Measurements from ENCODE around the gene PTGDR2. TPM values are rescaled to one million over a fixed set of nuclear protein-coding genes. Genes with fewer than 3 reads are reported as not detected.
A peak's percentile ranks its signal among the peaks of the same experiment; 100 is the strongest.

PTGDR2 gene
- total RNA-seq, 1 donor from 2014 or later, result 3.0 TPM

DNA sequence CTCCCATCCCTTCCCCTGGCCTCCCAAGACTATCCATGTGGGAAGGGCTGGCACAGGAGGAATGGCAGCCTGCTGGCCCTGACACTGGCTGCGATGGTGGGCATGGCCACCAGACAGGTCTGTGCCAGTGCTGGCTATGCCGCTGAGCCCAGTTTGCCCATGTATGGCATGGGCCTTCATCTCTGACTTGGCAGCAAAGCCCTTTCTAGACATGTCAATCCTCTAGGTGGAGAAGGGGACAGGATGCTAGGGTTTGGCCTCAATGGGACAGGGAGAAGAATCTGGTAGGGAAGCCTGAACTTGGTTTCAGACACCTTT, 20.4 kb upstream of the PTGDR2 start:
- DNase-seq (no peak), ATAC-seq (ENCODE audit: poor library complexity) (no peak)
- intact Hi-C loops (cut with DNase I), result loop anchor here (5.0 kb wide), 1 partner anchor 34 kb away; the partner anchor contains the start of gene CCDC86

DNA sequence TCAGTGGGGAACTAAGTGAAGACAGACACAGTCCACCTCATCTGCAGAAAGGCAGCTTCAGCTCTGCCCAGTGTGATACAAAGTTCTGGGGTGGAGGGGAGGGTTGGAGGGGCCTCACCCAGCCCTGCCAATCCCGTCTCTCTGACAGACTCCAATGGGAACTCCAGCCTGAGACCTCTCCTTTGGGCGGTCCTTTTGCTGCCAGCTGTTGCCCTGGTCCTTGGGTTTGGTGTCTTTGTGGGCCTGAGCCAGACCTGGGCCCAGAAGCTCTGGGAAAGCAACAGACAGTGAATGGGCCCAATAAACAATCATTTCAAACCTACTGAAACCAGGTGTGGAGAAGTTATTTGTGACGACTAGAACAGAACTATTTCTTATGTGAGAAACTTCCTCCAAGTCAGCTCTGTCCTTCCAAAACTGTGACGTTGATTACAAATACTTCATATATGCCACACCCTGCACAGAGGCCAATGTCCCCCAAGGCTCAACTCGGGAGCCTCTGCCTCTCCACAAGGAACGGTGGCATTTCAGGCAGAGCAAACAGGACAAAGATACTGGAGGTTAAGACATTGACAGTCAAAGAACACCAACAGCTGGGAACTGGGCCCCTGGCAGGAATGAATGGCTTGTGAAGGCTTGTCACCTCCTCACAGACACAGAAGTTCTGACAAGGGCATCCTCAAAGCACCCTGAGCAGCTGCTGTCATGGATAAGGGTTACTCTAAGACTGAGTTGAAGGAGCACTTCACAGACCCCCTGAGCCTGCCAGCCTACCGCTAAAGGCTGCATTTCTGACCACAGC, 19.8 kb upstream of the PTGDR2 start:
- intact Hi-C loops (cut with DNase I), result loop anchor here (5.0 kb wide), 1 partner anchor 33 kb away; the partner anchor contains the start of gene CCDC86
- no peak for ATAC-seq (ENCODE audit: poor library complexity)

DNA sequence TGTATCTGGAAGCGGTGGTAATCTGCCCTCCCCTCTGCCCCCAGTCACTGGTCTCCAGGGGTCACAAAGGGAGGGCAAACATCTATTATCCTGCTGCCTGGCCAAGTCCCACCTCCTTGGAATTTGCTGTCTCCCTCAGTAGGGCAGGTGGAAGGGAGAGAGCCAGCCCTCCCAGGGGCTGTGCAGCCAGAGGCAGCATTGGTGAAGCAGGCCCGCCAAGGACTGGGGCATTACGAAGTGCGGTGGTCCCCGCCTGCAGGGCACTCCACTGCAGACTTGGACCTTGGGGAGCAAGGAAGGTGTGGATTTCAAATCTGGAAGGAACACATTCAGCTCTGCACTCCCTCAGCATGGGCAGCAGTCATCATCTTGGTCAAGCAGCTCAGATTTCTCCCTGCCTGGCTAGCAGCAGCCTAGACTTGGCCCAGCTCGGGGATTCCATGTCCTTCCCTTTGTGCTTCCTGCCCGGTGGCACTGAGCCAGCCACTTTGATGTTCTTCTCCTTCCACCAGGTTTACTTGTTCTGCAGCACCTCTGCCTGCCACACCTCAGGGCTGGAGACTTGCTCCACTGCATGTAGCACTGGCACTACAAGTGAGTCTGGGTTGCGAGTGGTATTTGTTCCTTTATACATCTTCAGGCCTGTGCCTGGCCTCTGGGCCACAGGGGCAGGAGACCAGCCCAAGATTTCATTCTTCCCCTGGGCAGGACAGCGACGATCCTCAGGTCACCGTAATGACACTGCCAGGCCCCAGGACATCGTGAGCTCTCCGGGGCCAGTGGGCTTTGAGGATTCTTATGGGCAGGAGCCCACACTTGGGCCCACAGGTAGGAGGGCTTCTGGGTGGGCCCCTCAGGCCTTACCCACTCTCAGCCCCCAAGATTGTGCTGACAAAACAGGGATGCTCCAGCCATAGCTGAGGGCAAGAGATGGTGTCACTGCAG, 18.9 kb upstream of the PTGDR2 start:
- ATAC-seq (ENCODE audit: poor library complexity) (no peak), DNase-seq (no peak)
- intact Hi-C loops (cut with DNase I), result loop anchor here (5.0 kb wide), 1 partner anchor 32 kb away; the partner anchor contains the start of gene CCDC86

More for the DNA sequence above, 19.8 kb upstream of the PTGDR2 start:
- DNase-seq, result no peak

DNA sequence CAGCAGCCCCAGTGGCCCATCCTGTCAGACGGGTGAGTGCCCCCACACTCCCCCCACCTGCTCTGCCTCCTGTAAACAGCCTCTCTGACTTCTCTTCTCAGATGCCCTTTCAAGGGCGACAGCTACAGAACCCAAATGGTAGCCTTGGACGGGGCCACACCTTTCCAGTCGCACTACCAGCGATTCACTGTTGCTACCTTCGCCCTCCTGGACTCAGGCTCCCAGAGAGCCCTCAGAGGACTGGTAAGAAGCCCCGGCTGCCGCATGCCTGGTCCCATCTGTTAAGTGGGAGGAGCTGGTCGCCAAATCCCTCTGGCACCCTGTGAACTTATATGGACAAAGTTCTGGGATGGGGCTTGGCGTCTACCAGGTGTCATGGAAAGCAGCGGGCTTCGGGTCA, 17.8 kb upstream of the PTGDR2 start:
- ATAC-seq (ENCODE audit: poor library complexity) (no peak), DNase-seq (no peak)
- intact Hi-C loops (cut with DNase I), result no loop called here

DNA sequence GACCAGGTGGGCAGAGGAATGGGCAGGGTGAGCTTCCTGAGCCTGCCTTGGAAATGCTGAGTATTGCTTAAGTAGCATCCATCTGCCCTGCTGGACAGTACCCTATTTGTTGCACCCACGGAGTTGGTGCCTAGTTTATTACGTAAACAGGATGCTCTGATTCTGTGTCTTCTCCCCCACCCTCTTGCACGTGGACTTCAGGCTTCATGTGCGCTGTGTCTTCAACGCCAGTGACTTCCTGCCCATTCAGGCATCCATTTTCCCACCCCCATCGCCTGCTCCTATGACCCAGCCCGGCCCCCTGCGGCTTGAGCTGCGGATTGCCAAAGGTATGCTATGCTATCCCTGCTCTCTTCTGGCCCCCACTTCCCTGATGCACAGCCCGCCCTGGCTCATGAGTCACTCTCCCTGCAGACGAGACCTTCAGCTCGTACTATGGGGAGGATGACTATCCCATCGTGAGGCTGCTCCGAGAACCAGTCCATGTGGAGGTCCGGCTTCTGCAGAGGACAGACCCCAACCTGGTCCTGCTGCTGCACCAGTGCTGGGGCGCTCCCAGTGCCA, 17.3 kb upstream of the PTGDR2 start:
- intact Hi-C loops (cut with DNase I), result no loop called here
- DNase-seq, result no peak
- peak; percentile 2 for ATAC-seq (ENCODE audit: poor library complexity)

DNA sequence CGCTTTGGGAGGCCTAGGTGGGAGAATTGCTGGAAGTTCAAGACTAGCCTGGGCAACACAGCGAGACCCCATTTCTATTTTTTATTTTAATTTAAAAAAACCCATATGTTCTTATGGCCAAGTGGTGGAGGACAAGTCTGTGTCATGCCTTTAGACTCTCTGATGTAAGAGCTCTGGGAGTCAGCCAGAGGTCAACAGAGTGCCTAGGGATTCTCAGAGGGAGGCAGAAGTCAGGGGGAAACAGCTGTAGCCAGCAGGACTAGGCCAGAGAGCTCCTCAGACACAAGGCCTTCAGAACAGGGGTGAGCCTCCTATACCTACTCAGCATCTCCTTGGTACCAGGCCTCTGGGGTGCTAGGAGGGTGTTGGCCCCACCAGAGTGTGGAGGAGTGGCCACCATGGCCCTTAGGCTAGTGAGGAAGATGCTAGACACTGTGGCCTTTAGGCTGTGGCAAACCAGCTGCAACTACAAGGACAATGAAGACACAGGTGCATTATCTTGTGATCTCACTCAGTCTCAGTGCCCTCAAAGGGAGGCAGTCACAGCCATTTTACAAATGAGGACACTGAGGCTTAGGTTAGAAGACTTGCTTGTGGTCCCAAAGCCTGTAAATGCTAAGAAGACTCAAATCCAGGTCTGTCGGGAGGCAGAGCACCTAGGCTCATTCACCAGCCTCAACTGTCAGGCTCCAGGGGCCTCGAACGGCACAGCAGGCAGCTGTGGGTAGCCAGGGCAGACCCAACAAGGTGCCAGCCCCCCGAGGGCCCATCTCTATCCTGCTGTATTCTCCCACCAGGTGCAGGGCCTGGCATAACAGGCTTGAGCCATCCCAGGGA, 16.6 kb upstream of the PTGDR2 start:
- DNase-seq, result no peak
- intact Hi-C loops (cut with DNase I), result no loop called here
- ATAC-seq (ENCODE audit: poor library complexity), result peak; percentile 88

DNA sequence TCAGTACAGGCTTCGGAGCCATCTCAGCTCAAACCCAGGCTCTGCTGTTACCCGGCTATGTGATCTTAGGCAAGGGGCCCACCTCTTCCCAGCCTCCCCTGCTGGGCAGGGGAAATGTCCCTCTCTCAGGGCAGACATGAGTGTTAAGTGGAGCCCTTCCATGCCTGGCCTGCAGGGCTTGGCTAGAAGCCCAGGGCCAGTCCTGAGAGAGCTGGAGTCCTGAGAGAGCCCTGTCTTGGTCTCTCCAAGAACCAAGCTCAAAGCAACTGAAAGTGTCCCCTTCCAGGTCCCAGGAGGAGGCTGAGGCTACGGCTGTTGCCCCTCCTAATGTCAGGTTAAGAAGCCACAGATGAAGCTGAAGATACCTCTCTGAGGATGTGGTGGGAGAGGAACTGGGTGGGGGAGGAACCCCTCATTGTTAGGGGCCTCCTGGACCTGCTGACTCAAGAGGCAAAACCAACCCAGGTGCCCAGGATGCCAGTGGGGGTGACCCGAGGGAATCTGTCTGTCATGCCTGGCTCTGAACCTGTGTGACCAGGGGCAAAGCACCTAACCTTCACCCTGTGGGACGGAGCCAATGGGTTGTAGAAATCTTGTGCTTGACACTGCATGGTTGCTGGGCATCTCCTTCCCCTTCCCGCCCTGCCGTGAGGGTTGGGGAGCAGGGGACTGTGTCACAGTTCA, 15.8 kb upstream of the PTGDR2 start:
- ATAC-seq (ENCODE audit: poor library complexity) (peak; percentile 85), DNase-seq (peak; percentile 75)
- intact Hi-C loops (cut with DNase I), result no loop called here

DNA sequence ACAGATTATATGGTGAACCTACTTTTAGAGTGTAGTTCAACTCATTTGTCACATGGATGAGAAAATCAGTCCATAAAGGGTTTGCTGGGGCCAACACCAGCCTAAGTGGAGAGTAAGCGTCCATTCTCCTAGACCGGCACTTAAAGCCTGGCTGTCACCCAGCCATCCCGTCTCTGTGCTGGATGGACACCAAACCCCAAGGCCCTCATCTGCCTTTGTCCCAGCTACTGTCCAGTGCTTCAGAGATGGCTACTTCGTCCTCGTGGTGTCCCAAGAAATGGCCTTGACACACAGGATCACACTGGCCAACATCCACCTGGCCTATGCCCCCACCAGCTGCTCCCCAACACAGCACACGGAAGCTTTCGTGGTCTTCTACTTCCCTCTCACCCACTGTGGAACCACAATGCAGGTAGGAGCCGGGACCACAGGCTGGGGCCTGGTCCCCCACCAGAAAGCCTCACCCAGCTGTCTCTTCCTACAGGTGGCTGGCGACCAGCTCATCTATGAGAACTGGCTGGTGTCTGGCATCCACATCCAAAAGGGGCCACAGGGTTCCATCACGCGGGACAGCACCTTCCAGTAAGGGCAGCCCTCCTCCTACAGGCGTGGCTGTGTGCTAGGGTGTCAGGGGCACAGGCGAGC, 15.1 kb upstream of the PTGDR2 start:
- intact Hi-C loops (cut with DNase I), result no loop called here

DNA sequence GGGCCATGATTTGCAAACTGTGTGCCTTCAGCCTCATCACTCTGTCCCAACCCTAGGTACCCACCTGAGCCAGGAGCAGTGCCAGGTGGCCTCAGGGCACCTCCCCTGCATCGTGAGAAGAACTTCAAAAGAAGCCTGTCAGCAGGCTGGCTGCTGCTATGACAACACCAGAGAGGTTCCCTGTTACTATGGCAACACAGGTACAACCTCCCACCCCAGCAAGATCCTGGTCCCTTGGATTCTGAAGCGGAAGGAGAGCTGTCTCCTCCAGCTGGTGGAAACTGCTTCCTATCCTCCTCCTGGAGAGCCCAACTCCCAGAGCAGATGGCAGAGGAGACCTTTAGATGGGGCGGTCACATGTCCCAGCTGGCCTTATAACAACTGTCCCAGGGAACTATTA, 14.5 kb upstream of the PTGDR2 start:
- ATAC-seq (ENCODE audit: poor library complexity) (no peak), DNase-seq (no peak)
- intact Hi-C loops (cut with DNase I), result no loop called here

More for the DNA sequence above, 15.1 kb upstream of the PTGDR2 start:
- DNase-seq, result no peak
- ATAC-seq (ENCODE audit: poor library complexity), result no peak

DNA sequence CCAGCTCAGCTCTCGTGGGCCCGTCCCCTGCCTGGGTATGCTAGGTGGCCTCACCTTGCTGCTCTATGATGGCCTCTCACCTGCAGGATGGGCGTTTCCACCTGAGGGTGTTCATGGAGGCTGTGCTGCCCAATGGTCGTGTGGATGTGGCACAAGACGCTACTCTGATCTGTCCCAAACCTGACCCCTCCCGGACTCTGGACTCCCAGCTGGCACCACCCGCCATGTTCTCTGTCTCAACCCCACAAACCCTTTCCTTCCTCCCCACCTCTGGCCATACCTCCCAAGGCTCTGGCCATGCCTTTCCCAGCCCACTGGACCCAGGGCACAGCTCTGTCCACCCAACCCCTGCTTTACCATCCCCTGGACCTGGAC, 13.7 kb upstream of the PTGDR2 start:
- ATAC-seq (ENCODE audit: poor library complexity) (no peak), DNase-seq (no peak)
- intact Hi-C loops (cut with DNase I), result no loop called here

DNA sequence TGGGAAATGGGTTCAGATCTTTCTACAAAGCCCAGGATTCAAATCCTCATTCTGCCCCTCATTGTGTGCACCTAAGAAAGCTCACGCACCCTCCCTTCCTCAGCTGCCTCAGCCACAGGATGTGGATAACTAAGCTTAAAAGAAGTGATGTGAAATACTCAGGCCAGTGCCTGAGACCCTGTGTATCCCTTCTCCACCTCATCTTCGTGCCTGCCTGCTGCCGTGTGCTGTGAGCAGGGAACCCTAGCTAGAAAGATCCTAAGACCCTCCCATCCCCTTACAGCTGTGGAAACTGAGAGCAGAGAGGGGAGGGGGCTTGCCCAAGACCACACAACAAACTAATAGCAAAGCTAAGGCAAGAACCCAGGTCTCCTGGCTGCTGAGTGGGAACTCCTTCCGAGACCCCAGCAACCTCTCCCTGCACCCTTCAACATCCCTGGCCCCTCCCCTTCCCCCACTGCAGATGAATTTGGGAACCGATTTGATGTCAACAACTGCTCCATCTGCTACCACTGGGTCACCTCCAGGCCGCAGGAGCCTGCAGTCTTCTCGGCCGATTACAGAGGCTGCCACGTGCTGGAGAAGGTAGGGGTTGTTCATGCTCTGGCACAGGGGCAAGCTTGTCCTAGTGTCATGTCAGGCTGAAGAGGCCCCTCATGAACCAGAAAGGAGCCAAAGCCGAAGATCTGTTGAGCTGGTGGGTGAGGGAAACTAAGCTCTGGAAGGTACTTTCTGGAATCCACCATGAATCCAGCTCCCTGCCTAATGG, 13.1 kb upstream of the PTGDR2 start:
- intact Hi-C loops (cut with DNase I), result no loop called here
- ATAC-seq (ENCODE audit: poor library complexity) (no peak), DNase-seq (no peak)

DNA sequence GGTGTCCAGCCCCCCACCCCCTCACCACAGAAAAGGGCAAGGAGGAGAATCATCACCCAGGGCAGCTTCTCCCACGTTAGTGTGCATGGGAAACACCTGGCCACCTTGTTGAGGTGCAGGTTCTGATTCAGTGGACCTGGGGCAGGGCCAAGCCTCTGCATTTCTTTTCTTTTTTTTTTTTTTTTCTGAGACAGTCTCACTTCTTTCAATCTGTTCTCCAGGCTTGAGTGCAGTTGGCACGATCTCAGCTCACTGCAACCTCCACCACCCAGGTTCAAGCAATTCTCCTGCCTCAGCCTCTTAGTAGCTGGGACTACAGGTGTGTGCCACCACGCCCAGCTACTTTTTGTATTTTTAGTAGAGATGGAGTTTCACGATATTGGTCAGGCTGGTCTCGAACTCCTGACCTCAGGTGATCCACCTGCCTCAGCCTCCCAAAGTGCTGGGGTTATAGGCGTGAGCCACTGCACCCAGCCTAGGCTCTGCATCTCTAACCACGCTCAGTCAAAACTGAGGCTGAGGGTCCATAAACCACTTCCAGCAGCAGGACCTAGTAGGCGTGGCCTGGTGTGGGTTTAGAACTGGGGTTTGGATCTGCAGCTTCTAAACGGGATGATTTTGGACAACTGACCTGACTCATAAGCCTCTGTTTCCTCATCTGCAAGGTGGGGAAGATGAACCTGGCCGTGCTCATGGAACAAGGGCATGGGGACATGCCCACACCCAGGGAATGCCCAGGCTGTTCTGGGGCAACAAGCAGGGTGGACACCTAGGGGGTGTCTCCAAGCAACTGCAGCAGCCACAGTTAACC, 12.3 kb upstream of the PTGDR2 start:
- intact Hi-C loops (cut with DNase I), result no loop called here
- ATAC-seq (ENCODE audit: poor library complexity) (no peak), DNase-seq (no peak)

DNA sequence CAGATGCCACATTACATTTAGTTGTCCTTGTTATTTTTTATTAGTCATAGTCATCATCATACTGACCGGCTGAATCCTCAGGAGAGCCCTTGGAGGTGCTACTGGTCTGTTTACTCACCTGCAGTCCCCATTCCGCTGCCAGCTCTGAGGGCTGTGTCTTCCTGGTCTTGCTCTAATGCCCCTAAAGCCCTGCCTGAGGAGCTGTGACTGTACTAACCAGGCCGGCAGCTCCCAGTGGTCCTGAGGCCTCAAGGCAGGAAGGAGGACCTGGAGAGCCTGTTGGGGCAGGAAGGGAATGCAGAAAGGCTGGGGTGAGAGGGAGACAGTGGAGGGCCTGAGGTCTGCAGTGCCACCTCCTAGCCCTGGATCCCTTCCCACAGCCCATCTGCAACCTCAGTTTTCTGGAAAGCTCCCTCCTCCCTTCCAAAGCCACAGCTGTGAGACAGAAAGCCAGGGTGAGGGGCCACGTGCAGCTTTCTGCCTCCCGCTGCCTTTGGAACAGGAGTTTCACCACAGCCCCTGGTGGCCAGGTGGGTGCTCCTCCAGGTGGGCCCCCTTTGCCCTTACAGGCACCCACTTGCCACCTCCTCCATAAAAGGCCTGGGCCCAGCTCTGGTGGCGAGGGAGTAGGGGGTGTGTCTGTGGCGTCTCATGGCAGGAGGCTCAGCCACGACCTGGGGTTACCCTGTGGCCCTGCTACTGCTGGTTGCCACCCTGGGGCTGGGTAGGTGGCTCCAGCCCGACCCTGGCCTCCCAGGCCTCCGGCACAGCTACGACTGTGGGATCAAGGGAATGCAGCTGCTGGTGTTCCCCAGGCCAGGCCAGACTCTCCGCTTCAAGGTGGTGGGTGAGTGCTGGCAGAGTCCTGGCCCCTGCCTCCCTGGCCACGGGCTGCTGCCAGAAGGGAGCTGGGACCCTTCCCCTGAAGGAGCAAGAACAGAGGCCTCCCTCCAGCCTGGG, 11.4 kb upstream of the PTGDR2 start, which contains the start of gene ZP1:
Gene ZP1, plus strand, starts transcription at position 632 of the 960 bp plus-strand sequence. Its CDS starts 20 bp downstream, at position 652.
- intact Hi-C loops (cut with DNase I), result no loop called here
- DNase-seq (no peak), ATAC-seq (ENCODE audit: poor library complexity) (no peak)

DNA sequence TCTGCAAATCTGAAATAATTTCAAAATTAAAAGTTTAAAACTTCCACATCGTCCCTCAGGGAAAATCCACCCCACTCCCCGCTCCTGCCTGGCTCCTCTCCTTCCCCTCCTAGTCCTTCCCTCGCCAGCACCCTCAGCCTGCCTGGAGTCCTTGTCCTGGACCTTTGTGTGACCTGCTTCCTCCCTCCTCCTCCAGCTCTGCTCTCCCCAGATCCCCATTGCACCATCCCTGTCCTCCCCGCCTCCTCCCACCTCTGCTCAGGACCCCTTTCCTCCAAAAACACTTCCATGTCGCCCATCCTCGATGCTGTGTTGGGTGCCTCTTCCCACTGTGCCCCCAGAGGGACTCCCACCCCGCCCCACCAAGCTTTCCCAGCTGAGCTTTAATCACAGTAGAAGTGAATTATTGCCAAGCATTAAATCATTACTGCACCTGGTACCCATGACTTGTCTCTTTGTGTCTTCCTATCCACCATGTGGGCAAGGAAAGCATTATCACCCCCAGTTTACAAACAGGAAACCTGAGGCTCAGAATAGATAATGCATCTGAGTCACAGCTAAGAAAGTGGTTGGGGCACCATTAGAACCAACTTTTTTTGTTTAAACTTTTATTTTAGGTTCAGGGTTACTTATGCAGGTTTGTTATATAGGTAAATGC, 9.2 kb upstream of the PTGDR2 start:
- DNase-seq (no peak), ATAC-seq (ENCODE audit: poor library complexity) (no peak)
- intact Hi-C loops (cut with DNase I), result no loop called here
